IMR-90 (cell line): ENCODE measurements around the gene ICAM4. TPM values are rescaled to one million over a fixed set of nuclear protein-coding genes. Genes with fewer than 3 reads are reported as not detected.

Source experiments
- ATAC-seq: fragments of 200-7000 bp; cut with Tn5 transposase; 2 replicates; pipeline ENCODE4 v1.9.1; 2020; ENCODE audit warnings: low read depth, mild to moderate bottlenecking, moderate library complexity
- BruUV-seq: library from RNA; stranded (reverse); fragments of 400-500 nt; replicated peaks from 2 replicates; lab custom pipeline; 2021; lab: Mats Ljungman, UMichigan
- CTCF ChIA-PET: fragments of 300-600 bp; formaldehyde crosslinking; extraction: SDS; loops from one replicate; lab custom pipeline; 2021; ENCODE audit warnings: antibody characterized with exemption; lab: Yijun Ruan, JAX
- POLR2A ChIA-PET: fragments of 300-600 bp; sonication (Branson Sonifier 250); formaldehyde crosslinking; loops from one replicate; lab custom pipeline; 2022; ENCODE audit warnings: antibody characterized with exemption; ENCODE audit not compliant: unreplicated experiment; lab: Charles Lee
- DNase-seq: peaks from one replicate; pipeline ENCODE4 v3.0.0; 2013
- H2AFZ ChIP-seq: replicated peaks from 2 replicates; pipeline ENCODE3; 2013; ENCODE audit warnings: low read length, mild to moderate bottlenecking; ENCODE audit not compliant: poor library complexity
- H2AK5ac ChIP-seq: 2 replicates; pipeline ENCODE4 v1.6.1; 2013; ENCODE audit warnings: low read depth, low read length, inconsistent platforms
- H2AK9ac ChIP-seq: replicated peaks from 2 replicates; pipeline ENCODE3; 2013; ENCODE audit warnings: mild to moderate bottlenecking, low read depth, low read length, moderate library complexity; ENCODE audit not compliant: poor library complexity
- H2BK120ac ChIP-seq: 2 replicates; pipeline ENCODE4 v1.6.1; 2013; ENCODE audit warnings: low read depth, low read length, inconsistent platforms
- H2BK15ac ChIP-seq: 3 replicates; pipeline ENCODE4 v1.6.1; 2013; ENCODE audit warnings: low read depth, low read length, inconsistent platforms
- H2BK20ac ChIP-seq: 2 replicates; pipeline ENCODE4 v1.6.1; 2013; ENCODE audit warnings: low read depth, mild to moderate bottlenecking, inconsistent platforms, low read length, moderate library complexity
- H2BK5ac ChIP-seq: 2 replicates; pipeline ENCODE4 v1.6.1; 2013; ENCODE audit warnings: mild to moderate bottlenecking, low read depth, low read length, inconsistent platforms; ENCODE audit not compliant: poor library complexity, severe bottlenecking
- H3K14ac ChIP-seq: replicated peaks from 2 replicates; pipeline ENCODE4 v1.6.1; 2013; ENCODE audit warnings: low read depth, low read length, inconsistent platforms
- H3K18ac ChIP-seq: 2 replicates; pipeline ENCODE4 v1.6.1; 2013; ENCODE audit warnings: low read depth, low read length, control low read depth
- H3K23ac ChIP-seq: 2 replicates; pipeline ENCODE4 v1.6.1; 2013; ENCODE audit warnings: low read depth, low read length, inconsistent platforms
- H3K27ac ChIP-seq: 2 replicates; pipeline ENCODE4 v1.5.1; 2013; ENCODE audit warnings: mild to moderate bottlenecking, control low read depth, low read length; ENCODE audit not compliant: insufficient read depth
- H3K27me3 ChIP-seq: 2 replicates; pipeline ENCODE4 v1.6.1; 2013; ENCODE audit warnings: low read length; ENCODE audit not compliant: control insufficient read depth, insufficient read depth
- H3K36me3 ChIP-seq: 2 replicates; pipeline ENCODE4 v1.6.1; 2013; ENCODE audit warnings: low read length, mixed read lengths; ENCODE audit not compliant: control insufficient read depth, insufficient read depth
- H3K4ac ChIP-seq: 2 replicates; pipeline ENCODE4 v1.6.1; 2013; ENCODE audit warnings: low read depth, low read length, inconsistent platforms
- H3K4me1 ChIP-seq: 2 replicates; pipeline ENCODE4 v1.6.1; 2013; ENCODE audit warnings: low read length, mixed read lengths; ENCODE audit not compliant: control insufficient read depth, insufficient read depth
- H3K4me2 ChIP-seq: 2 replicates; pipeline ENCODE4 v1.6.1; 2013; ENCODE audit warnings: low read depth, mild to moderate bottlenecking, control low read depth, low read length, moderate library complexity
- H3K4me3 ChIP-seq: 2 replicates; pipeline ENCODE4 v1.5.1; 2013; ENCODE audit warnings: low read depth, mild to moderate bottlenecking, control low read depth, low read length, moderate library complexity; ENCODE audit not compliant: insufficient read depth
- H3K56ac ChIP-seq: 2 replicates; pipeline ENCODE4 v1.6.1; 2013; ENCODE audit warnings: low read length, inconsistent platforms; ENCODE audit not compliant: insufficient read depth; ENCODE audit errors: extremely low read depth
- H3K79me1 ChIP-seq, 2 experiments: 2 replicates each; pipeline ENCODE4 v1.6.1; 2013; ENCODE audit warnings: low read length in 2 of 2, inconsistent platforms in 1 of 2, low read depth in 1 of 2
- H3K9ac ChIP-seq: 2 replicates; pipeline ENCODE4 v1.6.1; 2013; ENCODE audit warnings: low read depth, low read length, control low read depth
- H3K9me1 ChIP-seq: 2 replicates; pipeline ENCODE4 v1.6.1; 2013; ENCODE audit warnings: low read length, inconsistent platforms; ENCODE audit not compliant: insufficient read depth
- H3K9me3 ChIP-seq: 2 replicates; pipeline ENCODE4 v1.6.1; 2013; ENCODE audit warnings: low read length; ENCODE audit not compliant: control insufficient read depth, insufficient read depth
- H4K20me1 ChIP-seq: 2 replicates; pipeline ENCODE4 v1.6.1; 2013; ENCODE audit warnings: low read length, inconsistent platforms; ENCODE audit not compliant: insufficient read depth
- H4K5ac ChIP-seq: 2 replicates; pipeline ENCODE4 v1.6.1; 2013; ENCODE audit warnings: mild to moderate bottlenecking, low read depth, low read length, control low read depth
- H4K8ac ChIP-seq, 2 experiments: 2 replicates each; pipeline ENCODE4 v1.6.1; 2013; ENCODE audit warnings: low read depth in 2 of 2, low read length in 2 of 2, control low read depth in 1 of 2, inconsistent platforms in 1 of 2
- H4K91ac ChIP-seq: 2 replicates; pipeline ENCODE4 v1.6.1; 2013; ENCODE audit warnings: low read depth, low read length, inconsistent platforms; ENCODE audit not compliant: insufficient read depth
- BHLHE40 ChIP-seq: fragments of 150-350 bp; IDR thresholded peaks from 2 replicates; pipeline ENCODE4 v1.6.1; 2016; ENCODE audit warnings: mild to moderate bottlenecking, low read depth, low read length
- CEBPB ChIP-seq: IDR thresholded peaks from 2 replicates; pipeline ENCODE4 v1.6.1; 2012; ENCODE audit warnings: low read depth, low read length, improper control_type of control experiment
- CHD1 ChIP-seq: IDR thresholded peaks from 2 replicates; pipeline ENCODE4 v1.6.1; 2012; ENCODE audit warnings: low read depth, low read length, improper control_type of control experiment
- CTCF ChIP-seq: conservative IDR thresholded peaks from 2 replicates; pipeline ENCODE4 v1.5.1; 2012; ENCODE audit warnings: mild to moderate bottlenecking, low read depth, low read length, improper control_type of control experiment
- ELK1 ChIP-seq: fragments of 150-350 bp; IDR thresholded peaks from 2 replicates; pipeline ENCODE4 v1.6.1; 2016; ENCODE audit warnings: low read depth, mild to moderate bottlenecking, low read length, moderate library complexity, borderline replicate concordance
- FOS ChIP-seq: fragments of 150-350 bp; IDR thresholded peaks from 2 replicates; pipeline ENCODE4 v1.6.1; 2016; ENCODE audit warnings: low read depth, low read length
- MAFK ChIP-seq: IDR thresholded peaks from 2 replicates; pipeline ENCODE4 v1.6.1; 2012; ENCODE audit warnings: low read depth, low read length, improper control_type of control experiment
- MAZ ChIP-seq: IDR thresholded peaks from 2 replicates; pipeline ENCODE4 v1.6.1; 2012; ENCODE audit warnings: low read depth, mild to moderate bottlenecking, low read length, improper control_type of control experiment, moderate library complexity, borderline replicate concordance
- MXI1 ChIP-seq: IDR thresholded peaks from 2 replicates; pipeline ENCODE4 v1.6.1; 2012; ENCODE audit warnings: low read depth, mild to moderate bottlenecking, low read length, moderate library complexity, borderline replicate concordance
- NFE2L2 ChIP-seq: fragments of 150-350 bp; IDR thresholded peaks from 2 replicates; pipeline ENCODE4 v1.6.1; 2016; ENCODE audit warnings: low read depth, mild to moderate bottlenecking, low read length
- POLR2A ChIP-seq: IDR thresholded peaks from 2 replicates; pipeline ENCODE4 v1.6.1; 2012; ENCODE audit warnings: mild to moderate bottlenecking, low read depth, low read length
- RAD21 ChIP-seq: IDR thresholded peaks from 2 replicates; pipeline ENCODE4 v1.6.1; 2012; ENCODE audit warnings: low read length, improper control_type of control experiment
- RCOR1 ChIP-seq: IDR thresholded peaks from 2 replicates; pipeline ENCODE4 v1.6.1; 2012; ENCODE audit warnings: mild to moderate bottlenecking, low read length, improper control_type of control experiment; ENCODE audit not compliant: insufficient replicate concordance
- RFX5 ChIP-seq: IDR thresholded peaks from 2 replicates; pipeline ENCODE4 v1.8.0; 2012; ENCODE audit warnings: low read depth, mild to moderate bottlenecking, low read length, moderate library complexity
- SMC3 ChIP-seq: fragments of 150-350 bp; IDR thresholded peaks from 2 replicates; pipeline ENCODE4 v1.6.1; 2016; ENCODE audit warnings: low read depth, mild to moderate bottlenecking, antibody characterized with exemption, low read length, moderate library complexity
- USF2 ChIP-seq: fragments of 150-350 bp; IDR thresholded peaks from 2 replicates; pipeline ENCODE4 v1.6.1; 2017; ENCODE audit warnings: mild to moderate bottlenecking, antibody characterized with exemption, low read length, low read depth
- WGBS, 2 experiments: methylation state at CpG; one replicate each; pipeline versions ENCODE4 v1.1.5 to v1.1.7; 2013; ENCODE audit warnings: missing lambda C conversion rate in 2 of 2; ENCODE audit not compliant: insufficient read length in 1 of 2; ENCODE audit errors: extremely low coverage in 2 of 2; 5-methylcytosine and 5-hydroxymethylcytosine counted together
- dilution Hi-C: fragments of 300-500 bp; cut with HindIII; formaldehyde crosslinking; loops from one replicate; pipeline ENCODE4 v1.14.3; 2018; ENCODE audit warnings: low sequenced_read_pairs; ENCODE audit not compliant: unreplicated experiment
- in situ Hi-C: fragments of 300-500 bp; cut with MboI; formaldehyde crosslinking; loops from 3 replicates; pipeline ENCODE4 v1.14.3; 2019; ENCODE audit warnings: low sequenced_read_pairs, inconsistent platforms, mixed read lengths
- intact Hi-C: fragments of 100-400 bp; cut with micrococcal nuclease; formaldehyde crosslinking; loops from 2 replicates; pipeline ENCODE4 v1.10.0; 2022
- polyA plus RNA-seq, 3 experiments: library from polyadenylated mRNA; depleted of rRNA; stranded (reverse); fragments of >200 nt; gene quantifications; 2 replicates each; pipeline ENCODE4 v1.2.3, GENCODE V29; 2012; ENCODE audit warnings: low replicate concordance in 1 of 3
- total RNA-seq: library from RNA; depleted of rRNA; stranded (reverse); fragments of >200 nt; gene quantifications from 2 replicates; pipeline ENCODE4 v1.2.3, GENCODE V29; 2012

Gene ICAM4
- total and polyA plus RNA-seq, 2 of the 4 experiments (the other 2 are of a cell fraction) = 2.3 to 4.0 TPM

GRCh38 chr19:10327793-10328192 lies 41.0 kb downstream of the ICAM4 start:
- no peak overlapping the region for H3K27ac ChIP-seq
- no peak overlapping the region for H4K5ac ChIP-seq
- no peak overlapping the region for H2BK20ac ChIP-seq
- in situ Hi-C loops (no loop called here), intact Hi-C loops (no loop called here), dilution Hi-C loops (no loop called here)
- H3K9me3 ChIP-seq = no peaks in the 10 kb centered on the region
- ATAC-seq (no peak), DNase-seq (no peak)
- no peak overlapping the region for H4K8ac ChIP-seq
- no peak overlapping the region for H2BK120ac ChIP-seq
- POLR2A ChIA-PET = no interaction called here
- no peak overlapping the region for H2AFZ ChIP-seq
- no peak overlapping the region for H2BK15ac ChIP-seq
- CTCF ChIA-PET = no interaction called here
- H3K14ac ChIP-seq = no peak overlapping the region
- H4K20me1 ChIP-seq = peaks cover 27% of the 10 kb centered on the region
- no peak overlapping the region for H3K4ac ChIP-seq
- no TSS peak for BruUV-seq
- no peaks in the 10 kb centered on the region for H3K27me3 ChIP-seq
- no peak overlapping the region for H3K18ac ChIP-seq
- H4K91ac ChIP-seq = no peak overlapping the region
- peaks cover 67% of the 10 kb centered on the region for H3K36me3 ChIP-seq
- H2BK5ac ChIP-seq = no peak overlapping the region
- H3K23ac ChIP-seq = no peak overlapping the region
- H3K9me1 ChIP-seq = no peaks in the 10 kb centered on the region; the same call in 1 of the 2 replicates
- H3K9ac ChIP-seq = no peak overlapping the region
- H2AK5ac ChIP-seq = no peak overlapping the region
- TF ChIP-seq RCOR1 = no peak
- no peak for TF ChIP-seq RAD21
- no peak for TF ChIP-seq CEBPB
- no peak for TF ChIP-seq CHD1
- TF ChIP-seq RFX5 = no peak
- no peak for TF ChIP-seq CTCF
- TF ChIP-seq USF2 = no peak
- no peak for TF ChIP-seq MAFK
- TF ChIP-seq BHLHE40 = no peak
- TF ChIP-seq MAZ = no peak
- TF ChIP-seq ELK1 = no peak
- TF ChIP-seq FOS = no peak
- no peak for TF ChIP-seq POLR2A
- TF ChIP-seq NFE2L2 = no peak
- no peak for TF ChIP-seq MXI1
- no peak for TF ChIP-seq SMC3
- H2AK9ac ChIP-seq = no peak overlapping the region
- H3K4me1 ChIP-seq = peaks cover 5% of the 10 kb centered on the region; the same call in 1 of the 2 replicates
- peaks cover 26 to 52% of the 10 kb centered on the region in 2 experiments; a peak in 3 of 4 replicates for H3K79me1 ChIP-seq
- H3K4me2 ChIP-seq = no peak overlapping the region
- 94% methylated on average over 5 of the region's 7 CpGs; no CpG with 5 or more reads in 1 of the 2 experiments for WGBS, 2 experiments
- H3K4me3 ChIP-seq = no peak overlapping the region
- H3K56ac ChIP-seq = no peak overlapping the region
